ENCODE data around the gene SNX5.

The SNX5 gene

DNA sequence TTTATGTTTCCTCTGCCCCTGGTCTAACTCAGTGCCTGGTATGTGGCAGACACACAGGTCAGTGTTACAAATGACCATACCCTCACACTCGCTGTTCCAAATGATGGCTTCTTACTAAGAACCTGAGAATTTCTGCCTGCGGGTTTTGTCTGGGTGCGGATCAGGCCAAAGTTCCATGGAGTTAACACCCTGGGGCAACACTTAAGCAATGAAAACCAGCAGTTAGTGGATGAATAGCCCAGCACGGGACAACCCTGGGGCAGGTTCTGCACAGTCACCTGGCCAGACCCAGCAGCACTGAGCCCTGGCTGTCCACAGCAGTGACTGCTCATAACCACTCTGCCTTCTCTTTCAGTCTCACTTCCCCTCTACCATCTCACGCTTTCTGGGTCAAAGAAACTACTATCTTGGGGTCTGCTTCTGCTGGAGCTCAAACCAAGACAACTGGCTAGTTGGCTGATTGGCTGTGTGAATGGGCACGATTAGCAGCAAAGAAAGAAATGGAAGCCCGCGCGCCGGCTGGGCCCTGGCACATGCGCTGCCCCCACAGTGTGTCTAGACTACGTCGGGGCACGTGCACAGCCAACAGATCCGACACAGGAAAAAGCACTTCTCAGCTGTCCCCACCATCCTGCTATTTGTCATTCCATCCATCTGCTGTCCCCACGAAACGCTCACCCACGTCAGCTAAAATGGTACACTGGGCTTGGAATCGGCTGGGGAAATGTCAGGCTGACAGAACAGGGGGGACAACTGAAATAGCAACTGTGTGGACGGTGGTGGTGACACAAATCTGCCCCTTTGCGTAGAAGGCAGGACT, 36.8 kb upstream of the SNX5 start:
- Histone ChIP-seq H3K4me1 (ENCODE audit: control insufficient read depth, insufficient read depth, low read length) (peaks cover 8% of the 10 kb centered on the region), H3K4me3 (ENCODE audit: low read length) (no peak overlapping the region), H3K27me3 (ENCODE audit: control insufficient read depth, insufficient read depth, low read length) (no peaks in the 10 kb centered on the region), H3K36me3 (ENCODE audit: control insufficient read depth, insufficient read depth, low read length) (no peaks in the 10 kb centered on the region), H3K9ac (ENCODE audit: low read length) (no peak overlapping the region), H3K27ac (ENCODE audit: low read depth, low read length) (no peak overlapping the region)

- Histone ChIP-seq H3K27ac (ENCODE audit: low read depth, low read length) (no peak overlapping the region), H3K9ac (ENCODE audit: low read length) (peak overlapping the region; percentile 6), H3K36me3 (ENCODE audit: control insufficient read depth, insufficient read depth, low read length) (no peaks in the 10 kb centered on the region), H3K4me3 (ENCODE audit: low read length) (no peak overlapping the region), H3K27me3 (ENCODE audit: control insufficient read depth, insufficient read depth, low read length) (no peaks in the 10 kb centered on the region), H3K4me1 (ENCODE audit: control insufficient read depth, insufficient read depth, low read length) (peaks cover 8% of the 10 kb centered on the region)
Measured at GRCh38 chr20:18004384-18005031, 35.9 kb upstream of the SNX5 start.

- H3K36me3 ChIP-seq (ENCODE audit: control insufficient read depth, insufficient read depth, low read length): no peaks in the 10 kb centered on the region
- no peaks in the 10 kb centered on the region for H3K27me3 ChIP-seq (ENCODE audit: control insufficient read depth, insufficient read depth, low read length)
- no peak overlapping the region for H3K4me3 ChIP-seq (ENCODE audit: low read length)
- peaks cover 8% of the 10 kb centered on the region for H3K4me1 ChIP-seq (ENCODE audit: control insufficient read depth, insufficient read depth, low read length)
- H3K9ac ChIP-seq (ENCODE audit: low read length): peak overlapping the region; percentile 6
- no peak overlapping the region for H3K27ac ChIP-seq (ENCODE audit: low read depth, low read length)
Measured at GRCh38 chr20:18003897-18004296, 35.3 kb upstream of the SNX5 start.

- H3K27ac ChIP-seq (ENCODE audit: low read depth, low read length): no peak overlapping the region
- no peak overlapping the region for H3K4me3 ChIP-seq (ENCODE audit: low read length)
- H3K4me1 ChIP-seq (ENCODE audit: control insufficient read depth, insufficient read depth, low read length): no peaks in the 10 kb centered on the region
- no peaks in the 10 kb centered on the region for H3K36me3 ChIP-seq (ENCODE audit: control insufficient read depth, insufficient read depth, low read length)
- no peaks in the 10 kb centered on the region for H3K27me3 ChIP-seq (ENCODE audit: control insufficient read depth, insufficient read depth, low read length)
- H3K9ac ChIP-seq (ENCODE audit: low read length): no peak overlapping the region
Measured at GRCh38 chr20:18001131-18001921, 32.7 kb upstream of the SNX5 start.

- Histone ChIP-seq H3K36me3 (ENCODE audit: control insufficient read depth, insufficient read depth, low read length) (no peaks in the 10 kb centered on the region), H3K4me3 (ENCODE audit: low read length) (no peak overlapping the region), H3K27ac (ENCODE audit: low read depth, low read length) (no peak overlapping the region), H3K4me1 (ENCODE audit: control insufficient read depth, insufficient read depth, low read length) (no peaks in the 10 kb centered on the region), H3K9ac (ENCODE audit: low read length) (no peak overlapping the region), H3K27me3 (ENCODE audit: control insufficient read depth, insufficient read depth, low read length) (no peaks in the 10 kb centered on the region)
Measured at GRCh38 chr20:17999566-17999965, 31.0 kb upstream of the SNX5 start.

DNA sequence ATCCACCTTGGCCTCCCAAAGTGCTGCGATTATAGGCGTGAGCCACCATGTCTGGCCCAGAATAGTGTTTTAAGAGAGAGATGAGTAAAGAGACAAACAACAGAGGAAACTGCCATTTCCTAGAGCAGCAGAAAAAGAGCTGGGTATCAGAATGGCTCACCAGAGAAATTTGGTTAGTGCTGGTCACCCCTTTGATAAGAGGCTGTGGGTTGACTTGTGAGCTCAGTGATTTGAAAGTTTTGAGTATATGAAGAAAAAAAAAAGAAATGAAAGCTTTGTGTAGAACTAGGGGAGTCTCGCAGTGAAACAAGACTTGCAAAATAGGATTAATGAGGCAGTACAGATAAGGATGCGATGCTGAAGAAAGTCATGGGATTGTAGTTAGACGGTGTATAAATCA, 29.9 kb upstream of the SNX5 start:
- Histone ChIP-seq H3K27me3 (ENCODE audit: control insufficient read depth, insufficient read depth, low read length) (no peaks in the 10 kb centered on the region), H3K27ac (ENCODE audit: low read depth, low read length) (no peak overlapping the region), H3K4me3 (ENCODE audit: low read length) (no peak overlapping the region), H3K36me3 (ENCODE audit: control insufficient read depth, insufficient read depth, low read length) (no peaks in the 10 kb centered on the region), H3K9ac (ENCODE audit: low read length) (no peak overlapping the region), H3K4me1 (ENCODE audit: control insufficient read depth, insufficient read depth, low read length) (no peaks in the 10 kb centered on the region)

DNA sequence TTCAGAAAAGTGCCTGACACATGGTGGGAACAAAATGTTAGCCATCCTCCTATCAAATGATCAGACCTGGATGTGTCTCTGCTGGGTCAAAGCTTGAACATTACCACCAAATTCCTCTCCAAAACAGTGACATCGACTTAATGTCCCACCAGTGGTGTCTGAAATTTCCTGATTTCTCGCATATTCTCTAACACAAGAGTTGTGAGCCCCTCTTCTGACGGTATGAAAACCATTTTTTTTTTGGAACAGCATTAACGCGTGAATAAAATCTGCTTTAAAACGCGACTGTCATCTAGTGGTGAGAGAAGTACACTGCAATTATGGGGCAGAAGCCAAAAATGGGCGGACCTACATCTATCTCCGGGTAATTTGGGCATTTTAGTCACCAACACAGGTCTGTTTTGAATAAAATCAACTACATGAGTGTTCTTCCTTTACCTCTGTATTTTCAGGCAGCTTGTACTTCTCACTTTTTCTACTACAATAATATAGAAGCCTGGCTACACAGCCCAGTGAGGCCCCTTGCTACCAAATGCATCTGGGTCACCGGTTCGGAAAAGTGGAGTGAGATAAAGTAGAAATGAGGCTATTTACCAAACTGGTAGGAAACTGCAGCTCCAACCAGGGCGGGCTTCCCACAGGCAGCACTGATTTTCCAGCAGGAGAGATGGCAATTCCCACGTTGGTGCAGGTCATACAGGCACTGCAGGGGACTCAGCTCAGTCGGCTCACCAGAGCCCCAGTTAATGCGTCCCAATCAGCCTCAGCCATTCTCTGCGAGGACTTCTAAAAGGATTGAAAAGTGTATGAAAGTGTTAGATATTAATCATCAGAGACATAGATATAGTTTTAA, 27.6 kb upstream of the SNX5 start:
- Histone ChIP-seq H3K4me1 (ENCODE audit: control insufficient read depth, insufficient read depth, low read length) (no peaks in the 10 kb centered on the region), H3K9ac (ENCODE audit: low read length) (no peak overlapping the region), H3K36me3 (ENCODE audit: control insufficient read depth, insufficient read depth, low read length) (no peaks in the 10 kb centered on the region), H3K27ac (ENCODE audit: low read depth, low read length) (no peak overlapping the region), H3K4me3 (ENCODE audit: low read length) (peak overlapping the region; percentile 0), H3K27me3 (ENCODE audit: control insufficient read depth, insufficient read depth, low read length) (no peaks in the 10 kb centered on the region)

GRCh38 chr20:17993546-17993945, 25.0 kb upstream of the SNX5 start:
- no peak overlapping the region for H3K9ac ChIP-seq (ENCODE audit: low read length)
- no peak overlapping the region for H3K27ac ChIP-seq (ENCODE audit: low read depth, low read length)
- no peaks in the 10 kb centered on the region for H3K4me1 ChIP-seq (ENCODE audit: control insufficient read depth, insufficient read depth, low read length)
- H3K4me3 ChIP-seq (ENCODE audit: low read length): no peak overlapping the region
- no peaks in the 10 kb centered on the region for H3K27me3 ChIP-seq (ENCODE audit: control insufficient read depth, insufficient read depth, low read length)
- H3K36me3 ChIP-seq (ENCODE audit: control insufficient read depth, insufficient read depth, low read length): no peaks in the 10 kb centered on the region

GRCh38 chr20:17992847-17993513, 24.4 kb upstream of the SNX5 start:
- Histone ChIP-seq H3K4me1 (ENCODE audit: control insufficient read depth, insufficient read depth, low read length) (no peaks in the 10 kb centered on the region), H3K9ac (ENCODE audit: low read length) (no peak overlapping the region), H3K36me3 (ENCODE audit: control insufficient read depth, insufficient read depth, low read length) (no peaks in the 10 kb centered on the region), H3K27ac (ENCODE audit: low read depth, low read length) (no peak overlapping the region), H3K4me3 (ENCODE audit: low read length) (no peak overlapping the region), H3K27me3 (ENCODE audit: control insufficient read depth, insufficient read depth, low read length) (no peaks in the 10 kb centered on the region)

- Histone ChIP-seq H3K9ac (ENCODE audit: low read length) (no peak overlapping the region), H3K4me1 (ENCODE audit: control insufficient read depth, insufficient read depth, low read length) (no peaks in the 10 kb centered on the region), H3K27me3 (ENCODE audit: control insufficient read depth, insufficient read depth, low read length) (no peaks in the 10 kb centered on the region), H3K36me3 (ENCODE audit: control insufficient read depth, insufficient read depth, low read length) (no peaks in the 10 kb centered on the region), H3K4me3 (ENCODE audit: low read length) (no peak overlapping the region), H3K27ac (ENCODE audit: low read depth, low read length) (no peak overlapping the region)
Measured at GRCh38 chr20:17992224-17992637, 23.6 kb upstream of the SNX5 start.

- Histone ChIP-seq H3K36me3 (ENCODE audit: control insufficient read depth, insufficient read depth, low read length) (no peaks in the 10 kb centered on the region), H3K27ac (ENCODE audit: low read depth, low read length) (no peak overlapping the region)
Measured at GRCh38 chr20:17990278-17990972, 21.8 kb upstream of the SNX5 start.

More at GRCh38 chr20:17990278-17990972, 21.8 kb upstream of the SNX5 start:
- no peak overlapping the region for H3K9ac ChIP-seq (ENCODE audit: low read length)
- H3K4me3 ChIP-seq (ENCODE audit: low read length): no peak overlapping the region
- H3K4me1 ChIP-seq (ENCODE audit: control insufficient read depth, insufficient read depth, low read length): no peaks in the 10 kb centered on the region
- no peaks in the 10 kb centered on the region for H3K27me3 ChIP-seq (ENCODE audit: control insufficient read depth, insufficient read depth, low read length)
